ENCODE results near the gene FAM200A. TPM values are rescaled to one million over a fixed set of nuclear protein-coding genes. Genes with fewer than 3 reads are reported as not detected.

FAM200A gene
- total and polyA plus RNA-seq, 2 experiments from 2014 or later, result 7.7 to 7.9 TPM

- Histone ChIP-seq H3K4me1 (ENCODE audit: insufficient read depth) (peaks cover 7% of the 10 kb centered on the region), H3K4me3 (peak overlapping the region; percentile 99), H3K79me2 (replicated peaks; ENCODE audit: insufficient read depth) (peaks cover 49% of the 10 kb centered on the region), H4K20me1 (replicated peaks; ENCODE audit: insufficient read depth) (peaks cover 12% of the 10 kb centered on the region; the same call in 1 of the 2 replicates), H3K36me3 (ENCODE audit: insufficient read depth) (peaks cover 11% of the 10 kb centered on the region; the same call in 1 of the 2 replicates), H3K4me2 (peak overlapping the region; percentile 98), H3K27me3 (ENCODE audit: insufficient read depth) (no peaks in the 10 kb centered on the region), H2AFZ (no peak overlapping the region), H3K27ac (ENCODE audit: low read depth) (no peak overlapping the region), H3F3A (replicated peaks; ENCODE audit: low read depth) (peaks cover 29% of the 10 kb centered on the region), H3K9me2 (ENCODE audit: insufficient read depth) (no peaks in the 10 kb centered on the region)
- Mint-ChIP-seq H3K4me1 (peaks cover 6% of the 10 kb centered on the region), H3K36me3 (ENCODE audit: low read depth) (peaks cover 27% of the 10 kb centered on the region), H3K27ac (no peak overlapping the region), H3K4me3 (peak overlapping the region; percentile 98), H3K27me3 (ENCODE audit: insufficient read depth, low read depth, poor library complexity) (peaks cover 13% of the 10 kb centered on the region), H3K9me3 (no peaks in the 10 kb centered on the region)
- DNase-seq (ENCODE audit: low spot score), result no peak
- ATAC-seq, result no peak
- TF ChIP-seq CREB1 (CRISPR knock-in tag; IDR thresholded peaks at IDR 0.05; ENCODE audit: low read depth) (no peak), EZH2 (IDR thresholded peaks at IDR 0.05; ENCODE audit: low read depth, unreplicated experiment) (no peak), REST (IDR thresholded peaks at IDR 0.05; ENCODE audit: unreplicated experiment) (peak; percentile 41), ZNF462 (CRISPR knock-in tag; IDR thresholded peaks at IDR 0.05) (no peak)
- TF ChIP-seq, protein P1, sequence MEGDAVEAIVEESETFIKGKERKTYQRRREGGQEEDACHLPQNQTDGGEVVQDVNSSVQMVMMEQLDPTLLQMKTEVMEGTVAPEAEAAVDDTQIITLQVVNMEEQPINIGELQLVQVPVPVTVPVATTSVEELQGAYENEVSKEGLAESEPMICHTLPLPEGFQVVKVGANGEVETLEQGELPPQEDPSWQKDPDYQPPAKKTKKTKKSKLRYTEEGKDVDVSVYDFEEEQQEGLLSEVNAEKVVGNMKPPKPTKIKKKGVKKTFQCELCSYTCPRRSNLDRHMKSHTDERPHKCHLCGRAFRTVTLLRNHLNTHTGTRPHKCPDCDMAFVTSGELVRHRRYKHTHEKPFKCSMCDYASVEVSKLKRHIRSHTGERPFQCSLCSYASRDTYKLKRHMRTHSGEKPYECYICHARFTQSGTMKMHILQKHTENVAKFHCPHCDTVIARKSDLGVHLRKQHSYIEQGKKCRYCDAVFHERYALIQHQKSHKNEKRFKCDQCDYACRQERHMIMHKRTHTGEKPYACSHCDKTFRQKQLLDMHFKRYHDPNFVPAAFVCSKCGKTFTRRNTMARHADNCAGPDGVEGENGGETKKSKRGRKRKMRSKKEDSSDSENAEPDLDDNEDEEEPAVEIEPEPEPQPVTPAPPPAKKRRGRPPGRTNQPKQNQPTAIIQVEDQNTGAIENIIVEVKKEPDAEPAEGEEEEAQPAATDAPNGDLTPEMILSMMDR (conservative IDR thresholded peaks at IDR 0.05; ENCODE audit: low read depth in 2 of 2), result no peak
These were observed 5.3 kb upstream of the FAM200A start for GRCh38 chr7:99557196-99557607.

Data from GM23338 (cell line).